WTC11 (cell line): ENCODE data around the gene ACTN1. TPM values are rescaled to one million over a fixed set of nuclear protein-coding genes. Genes with fewer than 3 reads are reported as not detected.

Source experiments
- ATAC-seq: fragments of 200-7000 bp; cut with Tn5 transposase; 2 replicates; pipeline ENCODE4 v1.10.0; 2021; ENCODE audit warnings: mild to moderate bottlenecking, moderate library complexity
- CTCF ChIA-PET: fragments of 300-600 bp; sonication (Branson Sonifier 250); formaldehyde crosslinking; loops from one replicate; lab custom pipeline; 2021; ENCODE audit warnings: antibody characterized with exemption; lab: Charles Lee
- POLR2A ChIA-PET: fragments of 350-600 bp; sonication (Branson Sonifier 250); formaldehyde crosslinking; loops from one replicate; lab custom pipeline; 2021; ENCODE audit warnings: antibody characterized with exemption; lab: Charles Lee
- DNase-seq: peaks from one replicate; pipeline ENCODE4 v3.0.0; 2021; ENCODE audit warnings: low spot score
- H3K27ac Mint-ChIP-seq: 2 replicates; pipeline ENCODE4 v1.8.0; 2021; ENCODE audit warnings: mixed read lengths
- H3K27me3 Mint-ChIP-seq: 2 replicates; pipeline ENCODE4 v1.8.0; 2021; ENCODE audit warnings: low read depth, mild to moderate bottlenecking, moderate library complexity, mixed read lengths
- H3K36me3 Mint-ChIP-seq: 2 replicates; pipeline ENCODE4 v1.8.0; 2021; ENCODE audit warnings: mixed read lengths
- H3K4me1 Mint-ChIP-seq: 2 replicates; pipeline ENCODE4 v1.8.0; 2022; ENCODE audit warnings: mixed read lengths
- H3K4me3 Mint-ChIP-seq: 2 replicates; pipeline ENCODE4 v1.8.0; 2021; ENCODE audit warnings: mild to moderate bottlenecking, moderate library complexity, mixed read lengths
- H3K9me3 Mint-ChIP-seq: 2 replicates; pipeline ENCODE4 v1.8.0; 2021; ENCODE audit warnings: mixed read lengths
- AFF4 ChIP-seq: sonication (generic); formaldehyde crosslinking; IDR thresholded peaks from 2 replicates; pipeline ENCODE4 v1.8.1; 2023; ENCODE audit warnings: mild to moderate bottlenecking, missing genetic modification reagents, borderline replicate concordance
- CREM ChIP-seq: sonication (generic); formaldehyde crosslinking; IDR thresholded peaks from 2 replicates; pipeline ENCODE4 v1.8.1; 2022; ENCODE audit warnings: mild to moderate bottlenecking, missing genetic modification reagents, moderate library complexity
- CTCF ChIP-seq: fragments of 200-600 bp; IDR thresholded peaks from 2 replicates; pipeline ENCODE4 v1.8.0; 2022; ENCODE audit warnings: antibody characterized with exemption
- E2F5 ChIP-seq: sonication (generic); formaldehyde crosslinking; IDR thresholded peaks from 2 replicates; pipeline ENCODE4 v1.8.1; 2022; ENCODE audit warnings: mild to moderate bottlenecking, moderate library complexity, missing genetic modification reagents
- EMX1 ChIP-seq: fragments of 250-450 bp; sonication (Bioruptor Pico); IDR thresholded peaks from 2 replicates; pipeline ENCODE4 v1.8.0; 2021; ENCODE audit warnings: mild to moderate bottlenecking
- FOXP1 ChIP-seq: sonication (generic); formaldehyde crosslinking; IDR thresholded peaks from 2 replicates; pipeline ENCODE4 v1.8.0; 2022; ENCODE audit warnings: missing genetic modification reagents, mild to moderate bottlenecking, moderate library complexity, borderline replicate concordance
- GABPB1 ChIP-seq: sonication (generic); formaldehyde crosslinking; IDR thresholded peaks from 2 replicates; pipeline ENCODE4 v1.8.1; 2023; ENCODE audit warnings: mild to moderate bottlenecking, missing genetic modification reagents
- IRF2 ChIP-seq: sonication (generic); formaldehyde crosslinking; IDR thresholded peaks from 2 replicates; pipeline ENCODE4 v1.8.0; 2022; ENCODE audit warnings: low read depth, missing genetic modification reagents, borderline replicate concordance
- MYBL2 ChIP-seq: sonication (generic); formaldehyde crosslinking; IDR thresholded peaks from 2 replicates; pipeline ENCODE4 v1.8.1; 2023; ENCODE audit warnings: mild to moderate bottlenecking, moderate library complexity, missing genetic modification reagents
- NFE2L1 ChIP-seq: sonication (generic); formaldehyde crosslinking; IDR thresholded peaks from 2 replicates; pipeline ENCODE4 v1.8.1; 2023; ENCODE audit warnings: missing genetic modification reagents
- ZMAT4 ChIP-seq: fragments of 250-450 bp; sonication (Bioruptor Pico); IDR thresholded peaks from 2 replicates; pipeline ENCODE4 v1.9.0; 2021; ENCODE audit warnings: mild to moderate bottlenecking
- ZNF121 ChIP-seq: sonication (generic); formaldehyde crosslinking; IDR thresholded peaks from 2 replicates; pipeline ENCODE4 v1.8.0; 2023; ENCODE audit warnings: missing genetic modification reagents
- ZNF423 ChIP-seq: fragments of 250-450 bp; sonication (Bioruptor Pico); IDR thresholded peaks from 2 replicates; pipeline ENCODE4 v2.1.2; 2022; ENCODE audit warnings: mild to moderate bottlenecking, moderate library complexity
- ZNF671 ChIP-seq: fragments of 250-450 bp; sonication (Bioruptor Pico); IDR thresholded peaks from 2 replicates; pipeline ENCODE4 v1.8.0; 2021; ENCODE audit warnings: mild to moderate bottlenecking
- total RNA-seq: library from RNA; stranded (reverse); gene quantifications from 3 replicates; pipeline ENCODE4 v1.2.3, GENCODE V29; 2021
- TF ChIP-seq, protein P1 (sequence below): sonication (generic); formaldehyde crosslinking; conservative IDR thresholded peaks from 2 replicates; pipeline ENCODE4 v1.8.1; 2023; ENCODE audit warnings: mild to moderate bottlenecking, low read depth, missing genetic modification reagents, moderate library complexity

ACTN1 gene
- total RNA-seq, 1 experiment from 2014 or later, result 196 TPM

DNA sequence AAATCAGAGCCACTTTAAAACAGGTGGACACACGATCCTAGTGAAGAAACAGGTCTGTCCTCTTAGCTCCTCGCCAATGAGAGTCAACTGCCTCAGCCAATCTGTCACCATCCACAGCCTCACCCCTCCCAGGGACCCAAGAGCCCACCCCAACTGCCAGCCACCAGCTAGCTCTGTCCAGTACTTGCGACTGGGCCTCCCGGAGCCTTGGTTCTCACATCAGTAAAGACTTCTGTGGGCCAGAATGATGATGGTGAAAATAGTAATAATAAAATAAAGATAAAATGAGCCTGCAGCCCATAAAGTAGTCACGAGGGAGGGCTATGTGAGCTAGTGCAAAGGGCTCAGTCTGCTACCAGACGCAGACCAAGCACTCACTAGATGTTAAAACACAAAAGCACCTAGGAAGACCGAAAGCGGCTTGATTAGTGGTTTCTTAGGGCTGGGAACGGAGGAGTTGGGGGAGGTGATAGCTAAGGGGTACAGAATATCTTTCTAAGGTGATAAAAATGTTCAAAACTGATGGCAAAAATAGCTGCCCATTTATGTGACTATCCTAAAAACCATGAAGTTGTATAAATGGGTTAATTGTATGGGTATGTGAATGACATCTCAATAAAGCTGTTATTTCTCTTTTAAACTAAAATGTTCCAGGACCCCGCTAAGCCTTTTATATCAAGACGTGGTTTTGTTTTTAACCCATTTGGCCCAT, 39.8 kb downstream of the ACTN1 start (continued):
- TF ChIP-seq AFF4 (CRISPR knock-in tag) (no peak), CREM (CRISPR knock-in tag) (no peak), ZNF671 (CRISPR knock-in tag) (no peak), EMX1 (CRISPR knock-in tag) (no peak), E2F5 (no peak), NFE2L1 (no peak), MYBL2 (CRISPR knock-in tag) (no peak), IRF2 (no peak), ZMAT4 (no peak)
- TF ChIP-seq, protein P1, sequence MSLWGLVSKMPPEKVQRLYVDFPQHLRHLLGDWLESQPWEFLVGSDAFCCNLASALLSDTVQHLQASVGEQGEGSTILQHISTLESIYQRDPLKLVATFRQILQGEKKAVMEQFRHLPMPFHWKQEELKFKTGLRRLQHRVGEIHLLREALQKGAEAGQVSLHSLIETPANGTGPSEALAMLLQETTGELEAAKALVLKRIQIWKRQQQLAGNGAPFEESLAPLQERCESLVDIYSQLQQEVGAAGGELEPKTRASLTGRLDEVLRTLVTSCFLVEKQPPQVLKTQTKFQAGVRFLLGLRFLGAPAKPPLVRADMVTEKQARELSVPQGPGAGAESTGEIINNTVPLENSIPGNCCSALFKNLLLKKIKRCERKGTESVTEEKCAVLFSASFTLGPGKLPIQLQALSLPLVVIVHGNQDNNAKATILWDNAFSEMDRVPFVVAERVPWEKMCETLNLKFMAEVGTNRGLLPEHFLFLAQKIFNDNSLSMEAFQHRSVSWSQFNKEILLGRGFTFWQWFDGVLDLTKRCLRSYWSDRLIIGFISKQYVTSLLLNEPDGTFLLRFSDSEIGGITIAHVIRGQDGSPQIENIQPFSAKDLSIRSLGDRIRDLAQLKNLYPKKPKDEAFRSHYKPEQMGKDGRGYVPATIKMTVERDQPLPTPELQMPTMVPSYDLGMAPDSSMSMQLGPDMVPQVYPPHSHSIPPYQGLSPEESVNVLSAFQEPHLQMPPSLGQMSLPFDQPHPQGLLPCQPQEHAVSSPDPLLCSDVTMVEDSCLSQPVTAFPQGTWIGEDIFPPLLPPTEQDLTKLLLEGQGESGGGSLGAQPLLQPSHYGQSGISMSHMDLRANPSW, result no peak
- TF ChIP-seq, all 79 proteins: peak for 0

GRCh38 chr14:68938271-68939150, 40.6 kb downstream of the ACTN1 start:
- DNase-seq (no peak), ATAC-seq (no peak)
- ChIA-PET CTCF (interaction anchor here (1.1 to 3.9 kb wide), 9 partner anchors 9 to 169 kb away, joined by 3 to 48 read pairs (median 6); no protein-coding TSS in a partner anchor), POLR2A (interaction anchor here (1.4 to 1.6 kb wide), 2 partner anchors 41 to 67 kb away, joined by 3 to 5 read pairs; partner anchors contain the start of gene ACTN1)
- Mint-ChIP-seq H3K27ac (peak overlapping the region; percentile 88), H3K9me3 (no peaks in the 10 kb centered on the region), H3K4me1 (peaks cover 83% of the 10 kb centered on the region), H3K27me3 (no peaks in the 10 kb centered on the region), H3K4me3 (no peak overlapping the region), H3K36me3 (no peaks in the 10 kb centered on the region)
- TF ChIP-seq GABPB1 (CRISPR knock-in tag) (peak; percentile 28; the same call in 1 of the 2 replicates), NFE2L1 (no peak)

DNA sequence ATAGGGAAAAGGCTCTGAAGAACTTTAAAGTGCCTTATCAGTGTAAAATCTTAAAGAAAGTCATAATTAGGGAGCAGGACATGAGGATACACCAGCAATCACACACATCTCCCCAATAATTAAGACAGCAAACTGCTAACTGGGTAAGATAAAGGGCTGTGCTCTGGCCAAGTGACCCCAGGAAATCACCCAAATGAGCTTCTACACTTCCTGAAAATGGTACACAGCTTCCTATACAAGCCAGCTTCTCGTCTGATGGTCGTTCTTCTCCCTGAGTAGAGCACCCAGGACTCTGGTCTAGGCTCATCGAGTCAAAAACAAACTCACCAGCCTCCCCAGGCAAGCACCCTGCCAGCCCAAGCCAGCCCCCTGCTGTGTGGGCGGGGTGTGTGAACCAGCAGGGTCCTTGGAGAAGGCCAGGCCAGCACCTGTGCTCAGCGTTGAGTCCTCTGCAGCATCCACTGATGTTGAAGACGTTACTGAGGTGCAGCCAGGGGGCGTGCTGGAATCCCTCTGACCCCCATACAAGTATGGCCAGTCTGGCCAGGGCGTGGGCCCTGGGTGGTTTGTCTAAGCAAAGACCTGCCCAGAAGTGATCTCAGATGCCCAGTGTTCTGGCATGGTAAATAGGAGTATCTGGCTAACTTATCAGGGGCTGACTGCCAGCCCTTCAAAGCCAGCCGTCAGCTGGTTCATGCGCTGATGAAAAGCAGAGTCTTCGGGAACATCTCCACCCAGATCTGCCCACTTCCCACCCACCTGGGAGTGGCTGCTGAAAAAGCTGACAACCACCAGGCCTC, 41.4 kb downstream of the ACTN1 start:
- CTCF ChIA-PET, result interaction anchor here (0.6 to 3.9 kb wide), 9 partner anchors 10 to 170 kb away, joined by 3 to 48 read pairs (median 6); no protein-coding TSS in a partner anchor
- H3K9me3 Mint-ChIP-seq, result no peaks in the 10 kb centered on the region
- ATAC-seq (peak; percentile 50), DNase-seq (peak; percentile 61)
- H3K4me1 Mint-ChIP-seq, result peaks cover 77% of the 10 kb centered on the region
- H3K36me3 Mint-ChIP-seq, result no peaks in the 10 kb centered on the region
- H3K27me3 Mint-ChIP-seq, result no peaks in the 10 kb centered on the region
- POLR2A ChIA-PET, result no interaction called here
- peak overlapping the region; percentile 53; the same call in 1 of the 2 replicates for H3K27ac Mint-ChIP-seq
- H3K4me3 Mint-ChIP-seq, result no peak overlapping the region
- 0 out of 2 replicates have a peak, but pooled peaks have one; percentile 17 for TF ChIP-seq CTCF
- peak; percentile 87 for TF ChIP-seq ZNF423 (CRISPR knock-in tag)
- peak; percentile 41; the same call in 1 of the 2 replicates for TF ChIP-seq FOXP1 (CRISPR knock-in tag)
- TF ChIP-seq ZNF121 (CRISPR knock-in tag), result 0 out of 2 replicates have a peak, but pooled peaks have one; percentile 23
